ENCODE results near the gene ARHGAP44. TPM values are rescaled to one million over a fixed set of nuclear protein-coding genes. Genes with fewer than 3 reads are reported as not detected.
"Not testable (repeated sequence)": the region's sequence is repeated elsewhere in the genome, so short reads cannot be mapped to it uniquely, and the experiment has no call there.

Gene ARHGAP44
- total RNA-seq, 4 donors from 2014 or later, result 11.2 to 19.7 (median 14.9) TPM

GRCh38 chr17:12859520-12859919, 70.2 kb downstream of the ARHGAP44 start:
- Histone ChIP-seq H3K27me3 (no peaks in the 10 kb centered on the region), H3K27ac (no peak overlapping the region), H3K4me3 (no peak overlapping the region), H3K9me3 (no peaks in the 10 kb centered on the region), H3K36me3 (no peaks in the 10 kb centered on the region), H3K4me1 (no peaks in the 10 kb centered on the region)
- DNase-seq, result no peak
- TF ChIP-seq CTCF (IDR thresholded peaks at IDR 0.05), result no peak
- no peak for TF ChIP-seq POLR2A (IDR thresholded peaks at IDR 0.05)

GRCh38 chr17:12865769-12866168, 76.5 kb downstream of the ARHGAP44 start:
- DNase-seq, result no peak
- TF ChIP-seq CTCF (IDR thresholded peaks at IDR 0.05) (no peak), POLR2A (IDR thresholded peaks at IDR 0.05) (no peak)
- Histone ChIP-seq H3K4me1 (no peaks in the 10 kb centered on the region), H3K9me3 (no peaks in the 10 kb centered on the region), H3K27ac (no peak overlapping the region), H3K4me3 (no peak overlapping the region), H3K27me3 (no peaks in the 10 kb centered on the region), H3K36me3 (no peaks in the 10 kb centered on the region)

GRCh38 chr17:12866244-12866643, 76.9 kb downstream of the ARHGAP44 start:
- H3K9me3 ChIP-seq, result no peaks in the 10 kb centered on the region
- H3K27ac ChIP-seq, result no peak overlapping the region
- DNase-seq, result no peak
- TF ChIP-seq CTCF (IDR thresholded peaks at IDR 0.05) (no peak), POLR2A (IDR thresholded peaks at IDR 0.05) (no peak)
- no peaks in the 10 kb centered on the region for H3K27me3 ChIP-seq
- no peak overlapping the region for H3K4me3 ChIP-seq
- no peaks in the 10 kb centered on the region for H3K4me1 ChIP-seq
- no peaks in the 10 kb centered on the region for H3K36me3 ChIP-seq

- no peak for DNase-seq
- TF ChIP-seq POLR2A (IDR thresholded peaks at IDR 0.05) (no peak), CTCF (IDR thresholded peaks at IDR 0.05) (no peak)
- H3K27me3 ChIP-seq, result no peaks in the 10 kb centered on the region
- H3K36me3 ChIP-seq, result no peaks in the 10 kb centered on the region
- no peaks in the 10 kb centered on the region for H3K4me1 ChIP-seq
- H3K9me3 ChIP-seq, result no peaks in the 10 kb centered on the region
- H3K4me3 ChIP-seq, result no peak overlapping the region
- H3K27ac ChIP-seq, result no peak overlapping the region
Measured at GRCh38 chr17:12867726-12868125, 78.4 kb downstream of the ARHGAP44 start.

- H3K36me3 ChIP-seq, H3K27me3 ChIP-seq, H3K9me3 ChIP-seq, H3K27ac ChIP-seq, DNase-seq, H3K4me1 ChIP-seq, H3K4me3 ChIP-seq: not testable (repeated sequence)
Measured at GRCh38 chr17:12873415-12874125, 84.3 kb downstream of the ARHGAP44 start.

- no peak for DNase-seq
- Histone ChIP-seq H3K9me3 (no peaks in the 10 kb centered on the region), H3K27me3 (no peaks in the 10 kb centered on the region), H3K4me1 (no peaks in the 10 kb centered on the region), H3K27ac (no peak overlapping the region), H3K36me3 (no peaks in the 10 kb centered on the region), H3K4me3 (no peak overlapping the region)
- TF ChIP-seq POLR2A (IDR thresholded peaks at IDR 0.05), result no peak
- TF ChIP-seq CTCF (IDR thresholded peaks at IDR 0.05), result no peak
Measured at GRCh38 chr17:12877953-12878669, 88.8 kb downstream of the ARHGAP44 start.

GRCh38 chr17:12879096-12879495, 89.8 kb downstream of the ARHGAP44 start:
- H3K9me3 ChIP-seq, H3K4me1 ChIP-seq, H3K36me3 ChIP-seq, H3K4me3 ChIP-seq, H3K27me3 ChIP-seq, H3K27ac ChIP-seq, DNase-seq: not testable (repeated sequence)
